ENCODE data around the gene MATN1.

The MATN1 gene

GRCh38 chr1:30725450-30726095 lies 2.2 kb upstream of the MATN1 start:
- H3K4me2 ChIP-seq (ENCODE audit: low read depth, low read length, poor library complexity, severe bottlenecking), result no peak overlapping the region
- no peak for TF ChIP-seq EZH2phosphoT487 (IDR thresholded peaks at IDR 0.05; ENCODE audit: borderline replicate concordance)
- no peak for TF ChIP-seq CTCF (conservative IDR thresholded peaks at IDR 0.05; ENCODE audit: low read length)
- H4K20me1 ChIP-seq (ENCODE audit: insufficient read depth, low read length, poor library complexity, severe bottlenecking), result no peaks in the 10 kb centered on the region
- H3K79me2 ChIP-seq (ENCODE audit: insufficient read depth, low read length), result no peaks in the 10 kb centered on the region
- no peaks in the 10 kb centered on the region for H3K9me2 ChIP-seq (replicated peaks; ENCODE audit: low read depth, low read length)
- no peaks in the 10 kb centered on the region for H3K27me3 ChIP-seq (ENCODE audit: insufficient read depth, low read length, poor library complexity, severe bottlenecking)
- H2AFZ ChIP-seq (ENCODE audit: low read length), result no peak overlapping the region
- no peaks in the 10 kb centered on the region for H3K4me1 ChIP-seq (ENCODE audit: insufficient read depth, low read length, poor library complexity, severe bottlenecking)
- no peaks in the 10 kb centered on the region for H3K9me3 ChIP-seq (ENCODE audit: insufficient read depth, low read depth, low read length)
- H3K9ac ChIP-seq (ENCODE audit: low read depth, low read length, poor library complexity, severe bottlenecking), result no peak overlapping the region
- no peaks in the 10 kb centered on the region for H3K36me3 ChIP-seq (ENCODE audit: insufficient read depth, low read length)
- no peaks in the 10 kb centered on the region for H3F3A ChIP-seq (ENCODE audit: low read depth)
- no peak overlapping the region for H3K4me3 ChIP-seq (ENCODE audit: low read length, poor library complexity, severe bottlenecking)

GRCh38 chr1:30724655-30725421 lies 1.5 kb upstream of the MATN1 start:
- Histone ChIP-seq H3K9me3 (ENCODE audit: insufficient read depth, low read depth, low read length) (no peaks in the 10 kb centered on the region), H4K20me1 (ENCODE audit: insufficient read depth, low read length, poor library complexity, severe bottlenecking) (no peaks in the 10 kb centered on the region), H3K79me2 (ENCODE audit: insufficient read depth, low read length) (no peaks in the 10 kb centered on the region), H3K9ac (ENCODE audit: low read depth, low read length, poor library complexity, severe bottlenecking) (no peak overlapping the region), H3F3A (ENCODE audit: low read depth) (no peaks in the 10 kb centered on the region), H3K27me3 (ENCODE audit: insufficient read depth, low read length, poor library complexity, severe bottlenecking) (no peaks in the 10 kb centered on the region), H3K4me2 (ENCODE audit: low read depth, low read length, poor library complexity, severe bottlenecking) (no peak overlapping the region), H3K9me2 (replicated peaks; ENCODE audit: low read depth, low read length) (no peaks in the 10 kb centered on the region), H3K36me3 (ENCODE audit: insufficient read depth, low read length) (no peaks in the 10 kb centered on the region), H2AFZ (ENCODE audit: low read length) (no peak overlapping the region), H3K4me3 (ENCODE audit: low read length, poor library complexity, severe bottlenecking) (no peak overlapping the region), H3K4me1 (ENCODE audit: insufficient read depth, low read length, poor library complexity, severe bottlenecking) (no peaks in the 10 kb centered on the region)
- no peak for TF ChIP-seq EZH2phosphoT487 (IDR thresholded peaks at IDR 0.05; ENCODE audit: borderline replicate concordance)
- no peak for TF ChIP-seq CTCF (conservative IDR thresholded peaks at IDR 0.05; ENCODE audit: low read length)

- no peaks in the 10 kb centered on the region for H3K27me3 ChIP-seq (ENCODE audit: insufficient read depth, low read length, poor library complexity, severe bottlenecking)
- H3K9ac ChIP-seq (ENCODE audit: low read depth, low read length, poor library complexity, severe bottlenecking), result no peak overlapping the region
- TF ChIP-seq EZH2phosphoT487 (IDR thresholded peaks at IDR 0.05; ENCODE audit: borderline replicate concordance) (no peak), CTCF (conservative IDR thresholded peaks at IDR 0.05; ENCODE audit: low read length) (peak; percentile 69)
- H2AFZ ChIP-seq (ENCODE audit: low read length), result no peak overlapping the region
- no peaks in the 10 kb centered on the region for H3F3A ChIP-seq (ENCODE audit: low read depth)
- H3K4me2 ChIP-seq (ENCODE audit: low read depth, low read length, poor library complexity, severe bottlenecking), result no peak overlapping the region
- no peaks in the 10 kb centered on the region for H4K20me1 ChIP-seq (ENCODE audit: insufficient read depth, low read length, poor library complexity, severe bottlenecking)
- H3K9me3 ChIP-seq (ENCODE audit: insufficient read depth, low read depth, low read length), result no peaks in the 10 kb centered on the region
- H3K4me1 ChIP-seq (ENCODE audit: insufficient read depth, low read length, poor library complexity, severe bottlenecking), result peaks cover 2% of the 10 kb centered on the region
- H3K79me2 ChIP-seq (ENCODE audit: insufficient read depth, low read length), result no peaks in the 10 kb centered on the region
- no peak overlapping the region for H3K4me3 ChIP-seq (ENCODE audit: low read length, poor library complexity, severe bottlenecking)
- no peaks in the 10 kb centered on the region for H3K9me2 ChIP-seq (replicated peaks; ENCODE audit: low read depth, low read length)
- no peaks in the 10 kb centered on the region for H3K36me3 ChIP-seq (ENCODE audit: insufficient read depth, low read length)
Measured at GRCh38 chr1:30724175-30724574, 790 bp upstream of the MATN1 start.

Measured in Loucy (cell line).